ENCODE measurements around the gene ZMYND8.

The ZMYND8 gene

GRCh38 chr20:47317127-47317895, 39.2 kb downstream of the ZMYND8 start:
- H3K4me3 ChIP-seq (ENCODE audit: low read depth, low read length), result no peak overlapping the region
- peak; percentile 12 for DNase-seq (ENCODE audit: low read depth)
- no peak for TF ChIP-seq CTCF (IDR thresholded peaks at IDR 0.05; ENCODE audit: low read depth, low read length, missing control alignments)

- TF ChIP-seq CTCF (IDR thresholded peaks at IDR 0.05; ENCODE audit: low read depth, low read length, missing control alignments), result no peak
- no peak overlapping the region for H3K4me3 ChIP-seq (ENCODE audit: low read depth, low read length)
- DNase-seq (ENCODE audit: low read depth), result no peak
Observed at GRCh38 chr20:47316776-47317126, 39.7 kb downstream of the ZMYND8 start.

- H3K4me3 ChIP-seq (ENCODE audit: low read depth, low read length), result no peak overlapping the region
- TF ChIP-seq CTCF (IDR thresholded peaks at IDR 0.05; ENCODE audit: low read depth, low read length, missing control alignments), result no peak
- DNase-seq (ENCODE audit: low read depth), result no peak
Observed at GRCh38 chr20:47315339-47316056, 41.0 kb downstream of the ZMYND8 start.

GRCh38 chr20:47314647-47315338, 41.7 kb downstream of the ZMYND8 start:
- no peak overlapping the region for H3K4me3 ChIP-seq (ENCODE audit: low read depth, low read length)

GRCh38 chr20:47311967-47312681, 44.4 kb downstream of the ZMYND8 start:
- TF ChIP-seq CTCF (IDR thresholded peaks at IDR 0.05; ENCODE audit: low read depth, low read length, missing control alignments), result no peak
- no peak for DNase-seq (ENCODE audit: low read depth)
- H3K4me3 ChIP-seq (ENCODE audit: low read depth, low read length), result no peak overlapping the region

More at GRCh38 chr20:47314647-47315338, 41.7 kb downstream of the ZMYND8 start:
- no peak for DNase-seq (ENCODE audit: low read depth)
- TF ChIP-seq CTCF (IDR thresholded peaks at IDR 0.05; ENCODE audit: low read depth, low read length, missing control alignments), result no peak

GRCh38 chr20:47311211-47311610, 45.3 kb downstream of the ZMYND8 start:
- DNase-seq (ENCODE audit: low read depth), result no peak
- no peak overlapping the region for H3K4me3 ChIP-seq (ENCODE audit: low read depth, low read length)
- no peak for TF ChIP-seq CTCF (IDR thresholded peaks at IDR 0.05; ENCODE audit: low read depth, low read length, missing control alignments)
